BLaER1 treated with 17β-estradiol and CSF1 and Interleukin-3, amounts not matched to agents 10 nM and 100 nM (cell line): ENCODE measurements around the gene CEP170B.

Experiments used
- H3K27ac ChIP-seq, 11 experiments: shearing (Covaris generic); formaldehyde crosslinking; 2 replicates each; pipeline ENCODE4 v1.8.1; 2022
- H3K27me3 ChIP-seq, 11 experiments: shearing (Covaris generic); formaldehyde crosslinking; 2 replicates each; pipeline ENCODE4 v1.8.1; 2022
- H3K36me3 ChIP-seq, 11 experiments: shearing (Covaris generic); formaldehyde crosslinking; 2 replicates each; pipeline ENCODE4 v1.8.1; 2022
- H3K4me1 ChIP-seq, 10 experiments: shearing (Covaris generic); formaldehyde crosslinking; 2 replicates each; pipeline ENCODE4 v1.8.1; 2022
- H3K4me2 ChIP-seq, 11 experiments: shearing (Covaris generic); formaldehyde crosslinking; 2 replicates each; pipeline ENCODE4 v1.8.1; 2022
- H3K4me3 ChIP-seq, 10 experiments: shearing (Covaris generic); formaldehyde crosslinking; 2 replicates each; pipeline ENCODE4 v1.8.1; 2022
- H3K9ac ChIP-seq, 11 experiments: shearing (Covaris generic); formaldehyde crosslinking; 2 replicates each; pipeline ENCODE4 v1.8.1; 2022
- H3K9me3 ChIP-seq, 11 experiments: shearing (Covaris generic); formaldehyde crosslinking; replicated peaks in 1 of 11; 2 replicates each; pipeline ENCODE4 v1.8.1; 2022
- H4K20me1 ChIP-seq, 11 experiments: shearing (Covaris generic); formaldehyde crosslinking; 2 replicates each; pipeline ENCODE4 v1.8.1; 2022
- Cebpa-rat ChIP-seq, 11 experiments: shearing (Covaris generic); IDR thresholded peaks; 2 replicates each; pipeline ENCODE4 v1.8.1; 2022

Gene CEP170B

GRCh38 chr14:104841730-104842129 lies 23.3 kb upstream of the CEP170B start:
- peak overlapping the region in 2 of 11 experiments; percentile 21 to 23; a peak in 2 of 22 replicates for H3K4me2 ChIP-seq
- H3K27ac ChIP-seq, result no peak overlapping the region
- H3K9me3 ChIP-seq, result peaks cover 0 to 6% (median 0%) of the 10 kb centered on the region in 11 experiments; a peak in 1 of 22 replicates
- peaks cover 0 to 13% (median 0%) of the 10 kb centered on the region in 11 experiments; a peak in 5 of 22 replicates for H4K20me1 ChIP-seq
- H3K9ac ChIP-seq, result no peak overlapping the region
- H3K36me3 ChIP-seq, result no peaks in the 10 kb centered on the region
- H3K27me3 ChIP-seq, result peaks cover 39 to 57% (median 53%) of the 10 kb centered on the region in 11 experiments
- H3K4me3 ChIP-seq, result no peak overlapping the region
- peaks cover 0 to 7% (median 0%) of the 10 kb centered on the region in 10 experiments; a peak in 3 of 20 replicates for H3K4me1 ChIP-seq
- no peak for TF ChIP-seq Cebpa-rat (IDR thresholded peaks at IDR 0.05)

GRCh38 chr14:104843006-104843405 lies 22.1 kb upstream of the CEP170B start:
- H3K36me3 ChIP-seq, result no peaks in the 10 kb centered on the region
- no peak for TF ChIP-seq Cebpa-rat (IDR thresholded peaks at IDR 0.05)
- H3K4me2 ChIP-seq, result no peak overlapping the region
- H3K9ac ChIP-seq, result no peak overlapping the region
- H4K20me1 ChIP-seq, result peaks cover 0 to 13% (median 0%) of the 10 kb centered on the region in 11 experiments; a peak in 5 of 22 replicates
- H3K9me3 ChIP-seq, result peaks cover 0 to 6% (median 0%) of the 10 kb centered on the region in 11 experiments; a peak in 1 of 22 replicates
- H3K4me1 ChIP-seq, result peaks cover 0 to 7% (median 0%) of the 10 kb centered on the region in 10 experiments; a peak in 3 of 20 replicates
- H3K27ac ChIP-seq, result no peak overlapping the region
- H3K27me3 ChIP-seq, result peaks cover 39 to 57% (median 53%) of the 10 kb centered on the region in 11 experiments
- H3K4me3 ChIP-seq, result no peak overlapping the region

- Histone ChIP-seq H4K20me1 (peaks cover 0 to 13% (median 0%) of the 10 kb centered on the region in 11 experiments; a peak in 5 of 22 replicates), H3K36me3 (no peaks in the 10 kb centered on the region), H3K27ac (no peak overlapping the region), H3K27me3 (peaks cover 39 to 57% (median 53%) of the 10 kb centered on the region in 11 experiments), H3K4me1 (peaks cover 0 to 7% (median 0%) of the 10 kb centered on the region in 10 experiments; a peak in 3 of 20 replicates), H3K9ac (no peak overlapping the region), H3K9me3 (peaks cover 0 to 6% (median 0%) of the 10 kb centered on the region in 11 experiments; a peak in 1 of 22 replicates), H3K4me2 (0 out of 22 replicates have a peak overlapping the region, but pooled peaks of 3 of the 11 experiments have one; percentile 2 to 15 (median 8)), H3K4me3 (no peak overlapping the region)
- no peak for TF ChIP-seq Cebpa-rat (IDR thresholded peaks at IDR 0.05)
Measured at GRCh38 chr14:104843442-104844305, 21.4 kb upstream of the CEP170B start.

GRCh38 chr14:104844306-104845032 lies 20.6 kb upstream of the CEP170B start:
- Histone ChIP-seq H3K9ac (no peak overlapping the region), H4K20me1 (peaks cover 0 to 13% (median 0%) of the 10 kb centered on the region in 11 experiments; a peak in 5 of 22 replicates), H3K4me1 (peaks cover 0 to 7% (median 0%) of the 10 kb centered on the region in 10 experiments; a peak in 3 of 20 replicates), H3K9me3 (peaks cover 0 to 6% (median 0%) of the 10 kb centered on the region in 11 experiments; a peak in 1 of 22 replicates), H3K36me3 (no peaks in the 10 kb centered on the region), H3K27ac (no peak overlapping the region), H3K4me2 (no peak overlapping the region), H3K4me3 (no peak overlapping the region), H3K27me3 (peaks cover 39 to 57% (median 53%) of the 10 kb centered on the region in 11 experiments)
- no peak for TF ChIP-seq Cebpa-rat (IDR thresholded peaks at IDR 0.05)

GRCh38 chr14:104845033-104845666 lies 19.9 kb upstream of the CEP170B start:
- Histone ChIP-seq H3K4me3 (no peak overlapping the region), H3K27me3 (peaks cover 39 to 57% (median 53%) of the 10 kb centered on the region in 11 experiments)
- no peak for TF ChIP-seq Cebpa-rat (IDR thresholded peaks at IDR 0.05)

GRCh38 chr14:104845834-104846441 lies 19.1 kb upstream of the CEP170B start:
- peaks cover 39 to 57% (median 53%) of the 10 kb centered on the region in 11 experiments for H3K27me3 ChIP-seq
- H3K4me3 ChIP-seq, result no peak overlapping the region
- H3K9me3 ChIP-seq, result peaks cover 0 to 6% (median 0%) of the 10 kb centered on the region in 11 experiments; a peak in 1 of 22 replicates
- no peak overlapping the region for H3K9ac ChIP-seq
- H3K36me3 ChIP-seq, result no peaks in the 10 kb centered on the region
- H3K4me2 ChIP-seq, result no peak overlapping the region
- no peak overlapping the region for H3K27ac ChIP-seq
- no peak for TF ChIP-seq Cebpa-rat (IDR thresholded peaks at IDR 0.05)
- peaks cover 0 to 13% (median 0%) of the 10 kb centered on the region in 11 experiments; a peak in 5 of 22 replicates for H4K20me1 ChIP-seq
- H3K4me1 ChIP-seq, result peaks cover 0 to 7% (median 0%) of the 10 kb centered on the region in 10 experiments; a peak in 3 of 20 replicates

More at GRCh38 chr14:104845033-104845666, 19.9 kb upstream of the CEP170B start:
- Histone ChIP-seq H3K4me2 (no peak overlapping the region), H3K27ac (no peak overlapping the region), H3K9me3 (peaks cover 0 to 6% (median 0%) of the 10 kb centered on the region in 11 experiments; a peak in 1 of 22 replicates), H3K9ac (no peak overlapping the region), H4K20me1 (peaks cover 0 to 13% (median 0%) of the 10 kb centered on the region in 11 experiments; a peak in 5 of 22 replicates), H3K36me3 (no peaks in the 10 kb centered on the region), H3K4me1 (peaks cover 0 to 7% (median 0%) of the 10 kb centered on the region in 10 experiments; a peak in 3 of 20 replicates)

- peaks cover 0 to 2% (median 0%) of the 10 kb centered on the region in 11 experiments; a peak in 2 of 22 replicates for H4K20me1 ChIP-seq
Measured at GRCh38 chr14:104852280-104852663, 12.8 kb upstream of the CEP170B start.

More at GRCh38 chr14:104852280-104852663, 12.8 kb upstream of the CEP170B start:
- H3K4me2 ChIP-seq, result no peak overlapping the region
- no peaks in the 10 kb centered on the region for H3K9me3 ChIP-seq
- no peaks in the 10 kb centered on the region for H3K36me3 ChIP-seq
- no peaks in the 10 kb centered on the region for H3K4me1 ChIP-seq
- no peak overlapping the region for H3K27ac ChIP-seq
- no peak overlapping the region for H3K9ac ChIP-seq
- H3K27me3 ChIP-seq, result peaks cover 0 to 6% (median 0%) of the 10 kb centered on the region in 11 experiments; a peak in 2 of 22 replicates
- H3K4me3 ChIP-seq, result no peak overlapping the region
- no peak for TF ChIP-seq Cebpa-rat (IDR thresholded peaks at IDR 0.05)
